NB4 (cell line): Measurements from ENCODE around the gene DHCR24.

Experiments
- POLR2A ChIP-seq: IDR thresholded peaks from 2 replicates; pipeline ENCODE4 v1.6.1; 2011; ENCODE audit warnings: mild to moderate bottlenecking; ENCODE audit not compliant: insufficient read length; ENCODE audit errors: extremely low read depth
- TF ChIP-seq, protein P1 (sequence below): IDR thresholded peaks from one replicate; pipeline ENCODE4 v1.5.1; 2012; ENCODE audit warnings: low read depth, low read length
- TF ChIP-seq, protein P2 (sequence below): IDR thresholded peaks from 2 replicates; pipeline ENCODE4 v1.6.1; 2011; ENCODE audit warnings: low read depth, low read length

DNA sequence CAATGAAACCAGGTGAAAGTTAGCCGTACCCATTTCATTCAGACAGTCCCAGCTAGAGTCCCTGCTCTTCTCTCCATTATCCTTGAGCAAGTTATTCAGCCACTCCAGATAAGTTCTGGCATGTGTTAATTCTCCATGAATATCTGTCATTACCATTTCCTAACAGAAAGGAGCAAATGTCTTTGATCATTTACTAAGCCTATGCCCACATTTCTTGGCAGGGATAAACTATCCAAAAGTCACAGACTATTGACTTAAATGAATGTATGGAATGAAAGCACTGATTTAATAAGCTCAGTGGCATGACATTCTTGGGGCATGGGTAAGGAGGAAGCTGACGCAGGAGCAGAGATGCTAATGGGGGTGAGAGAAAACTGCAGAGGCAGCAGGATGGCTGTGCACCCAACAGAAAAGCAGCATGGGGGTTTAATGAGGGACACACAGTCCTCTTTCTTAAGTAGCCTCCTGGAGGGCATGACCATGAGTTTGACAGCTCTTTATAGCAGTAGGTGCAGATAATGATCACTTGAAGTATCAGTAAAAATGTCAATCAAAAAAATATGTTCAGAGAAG is 17.6 kb upstream of the DHCR24 start:
- TF ChIP-seq, protein P1, sequence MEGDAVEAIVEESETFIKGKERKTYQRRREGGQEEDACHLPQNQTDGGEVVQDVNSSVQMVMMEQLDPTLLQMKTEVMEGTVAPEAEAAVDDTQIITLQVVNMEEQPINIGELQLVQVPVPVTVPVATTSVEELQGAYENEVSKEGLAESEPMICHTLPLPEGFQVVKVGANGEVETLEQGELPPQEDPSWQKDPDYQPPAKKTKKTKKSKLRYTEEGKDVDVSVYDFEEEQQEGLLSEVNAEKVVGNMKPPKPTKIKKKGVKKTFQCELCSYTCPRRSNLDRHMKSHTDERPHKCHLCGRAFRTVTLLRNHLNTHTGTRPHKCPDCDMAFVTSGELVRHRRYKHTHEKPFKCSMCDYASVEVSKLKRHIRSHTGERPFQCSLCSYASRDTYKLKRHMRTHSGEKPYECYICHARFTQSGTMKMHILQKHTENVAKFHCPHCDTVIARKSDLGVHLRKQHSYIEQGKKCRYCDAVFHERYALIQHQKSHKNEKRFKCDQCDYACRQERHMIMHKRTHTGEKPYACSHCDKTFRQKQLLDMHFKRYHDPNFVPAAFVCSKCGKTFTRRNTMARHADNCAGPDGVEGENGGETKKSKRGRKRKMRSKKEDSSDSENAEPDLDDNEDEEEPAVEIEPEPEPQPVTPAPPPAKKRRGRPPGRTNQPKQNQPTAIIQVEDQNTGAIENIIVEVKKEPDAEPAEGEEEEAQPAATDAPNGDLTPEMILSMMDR = no peak
- no peak for TF ChIP-seq POLR2A
- TF ChIP-seq, protein P2, sequence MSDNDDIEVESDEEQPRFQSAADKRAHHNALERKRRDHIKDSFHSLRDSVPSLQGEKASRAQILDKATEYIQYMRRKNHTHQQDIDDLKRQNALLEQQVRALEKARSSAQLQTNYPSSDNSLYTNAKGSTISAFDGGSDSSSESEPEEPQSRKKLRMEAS = no peak
